Epithelial cell of proximal tubule (primary cell): Measurements from ENCODE around the gene ACSF2. TPM values are rescaled to one million over a fixed set of nuclear protein-coding genes. Genes with fewer than 3 reads are reported as not detected.

Experiments used
- DNase-seq: peaks from one replicate; pipeline ENCODE4 v3.0.0-alpha.2; 2011; ENCODE audit warnings: low read depth
- H3K4me3 ChIP-seq: 2 replicates; pipeline ENCODE4 v1.5.1; 2011; ENCODE audit warnings: low read depth, mild to moderate bottlenecking, low read length
- CTCF ChIP-seq: conservative IDR thresholded peaks from 2 replicates; pipeline ENCODE4 v1.5.1; 2012; ENCODE audit warnings: low read depth, mild to moderate bottlenecking, low read length
- total RNA-seq: library from RNA; depleted of rRNA; stranded (reverse); fragments of >200 nt; gene quantifications from 2 replicates; pipeline ENCODE4 v1.2.3, GENCODE V29; 2015

The ACSF2 gene
- total RNA-seq, 1 donor from 2014 or later, result 32.6 TPM

GRCh38 chr17:50467114-50467854 is 41.3 kb downstream of the ACSF2 start:
- DNase-seq, result no peak
- TF ChIP-seq CTCF, result no peak
- no peak overlapping the region for H3K4me3 ChIP-seq

GRCh38 chr17:50467855-50468303 is 41.9 kb downstream of the ACSF2 start:
- DNase-seq, result no peak
- H3K4me3 ChIP-seq, result no peak overlapping the region
- TF ChIP-seq CTCF, result no peak

- H3K4me3 ChIP-seq, result no peak within 1 kb of the TSS
- no peak for DNase-seq
- no peak for TF ChIP-seq CTCF
Observed at GRCh38 chr17:50468304-50469207, 42.5 kb downstream of the ACSF2 start, which contains the start of gene CHAD. TSS of gene CHAD (minus strand) at chr17:50468880. CDS start at chr17:50468813, 67 bp downstream.

GRCh38 chr17:50469208-50469605 is 43.2 kb downstream of the ACSF2 start:
- no peak for TF ChIP-seq CTCF
- H3K4me3 ChIP-seq, result no peak overlapping the region
- DNase-seq, result no peak

GRCh38 chr17:50469671-50470305 is 43.8 kb downstream of the ACSF2 start:
- TF ChIP-seq CTCF, result no peak
- no peak overlapping the region for H3K4me3 ChIP-seq
- DNase-seq, result no peak

GRCh38 chr17:50470426-50470825 is 44.4 kb downstream of the ACSF2 start:
- TF ChIP-seq CTCF, result no peak
- DNase-seq, result no peak
- no peak overlapping the region for H3K4me3 ChIP-seq
